ENCODE results near the gene CAPRIN1.
A peak's percentile ranks its signal among the peaks of the same experiment; 100 is the strongest.

The CAPRIN1 gene

DNA sequence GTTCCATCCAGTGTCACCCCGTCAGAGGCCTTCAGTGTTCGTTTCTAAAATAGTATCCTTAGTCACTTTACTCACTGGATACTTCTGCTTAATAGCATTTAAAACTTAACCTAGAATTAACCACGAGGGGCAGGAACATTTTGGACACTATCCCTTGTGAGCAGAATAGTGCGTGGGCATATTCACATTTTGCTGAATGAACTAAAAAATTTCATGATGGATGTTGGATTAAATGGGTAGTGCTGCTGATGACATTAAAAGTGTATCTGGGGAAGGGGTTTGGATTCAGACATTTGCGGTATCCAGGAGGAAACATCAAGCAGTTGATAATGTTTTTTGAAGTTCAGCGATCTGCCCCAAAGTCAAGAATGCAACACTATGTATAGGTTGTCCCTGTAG, 53.1 kb downstream of the CAPRIN1 start:
- TF ChIP-seq, protein P1, sequence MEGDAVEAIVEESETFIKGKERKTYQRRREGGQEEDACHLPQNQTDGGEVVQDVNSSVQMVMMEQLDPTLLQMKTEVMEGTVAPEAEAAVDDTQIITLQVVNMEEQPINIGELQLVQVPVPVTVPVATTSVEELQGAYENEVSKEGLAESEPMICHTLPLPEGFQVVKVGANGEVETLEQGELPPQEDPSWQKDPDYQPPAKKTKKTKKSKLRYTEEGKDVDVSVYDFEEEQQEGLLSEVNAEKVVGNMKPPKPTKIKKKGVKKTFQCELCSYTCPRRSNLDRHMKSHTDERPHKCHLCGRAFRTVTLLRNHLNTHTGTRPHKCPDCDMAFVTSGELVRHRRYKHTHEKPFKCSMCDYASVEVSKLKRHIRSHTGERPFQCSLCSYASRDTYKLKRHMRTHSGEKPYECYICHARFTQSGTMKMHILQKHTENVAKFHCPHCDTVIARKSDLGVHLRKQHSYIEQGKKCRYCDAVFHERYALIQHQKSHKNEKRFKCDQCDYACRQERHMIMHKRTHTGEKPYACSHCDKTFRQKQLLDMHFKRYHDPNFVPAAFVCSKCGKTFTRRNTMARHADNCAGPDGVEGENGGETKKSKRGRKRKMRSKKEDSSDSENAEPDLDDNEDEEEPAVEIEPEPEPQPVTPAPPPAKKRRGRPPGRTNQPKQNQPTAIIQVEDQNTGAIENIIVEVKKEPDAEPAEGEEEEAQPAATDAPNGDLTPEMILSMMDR (IDR thresholded peaks at IDR 0.05; ENCODE audit: poor library complexity, severe bottlenecking): no peak
- ATAC-seq (ENCODE audit: low read depth) (no peak), DNase-seq (ENCODE audit: low spot score) (no peak)
- no peaks in the 10 kb centered on the region for H3K9me3 ChIP-seq (ENCODE audit: severe bottlenecking)
- H3K27me3 ChIP-seq (ENCODE audit: insufficient read depth, poor library complexity, severe bottlenecking): no peaks in the 10 kb centered on the region
- peaks cover 47% of the 10 kb centered on the region for H3K36me3 ChIP-seq (ENCODE audit: low read depth)
- H3K27ac ChIP-seq (ENCODE audit: poor library complexity, severe bottlenecking): peak overlapping the region; percentile 68
- H3K4me3 ChIP-seq (ENCODE audit: severe bottlenecking): peak overlapping the region; percentile 69
- H3K4me1 ChIP-seq (ENCODE audit: insufficient read depth, poor library complexity, severe bottlenecking): peaks cover 12% of the 10 kb centered on the region

DNA sequence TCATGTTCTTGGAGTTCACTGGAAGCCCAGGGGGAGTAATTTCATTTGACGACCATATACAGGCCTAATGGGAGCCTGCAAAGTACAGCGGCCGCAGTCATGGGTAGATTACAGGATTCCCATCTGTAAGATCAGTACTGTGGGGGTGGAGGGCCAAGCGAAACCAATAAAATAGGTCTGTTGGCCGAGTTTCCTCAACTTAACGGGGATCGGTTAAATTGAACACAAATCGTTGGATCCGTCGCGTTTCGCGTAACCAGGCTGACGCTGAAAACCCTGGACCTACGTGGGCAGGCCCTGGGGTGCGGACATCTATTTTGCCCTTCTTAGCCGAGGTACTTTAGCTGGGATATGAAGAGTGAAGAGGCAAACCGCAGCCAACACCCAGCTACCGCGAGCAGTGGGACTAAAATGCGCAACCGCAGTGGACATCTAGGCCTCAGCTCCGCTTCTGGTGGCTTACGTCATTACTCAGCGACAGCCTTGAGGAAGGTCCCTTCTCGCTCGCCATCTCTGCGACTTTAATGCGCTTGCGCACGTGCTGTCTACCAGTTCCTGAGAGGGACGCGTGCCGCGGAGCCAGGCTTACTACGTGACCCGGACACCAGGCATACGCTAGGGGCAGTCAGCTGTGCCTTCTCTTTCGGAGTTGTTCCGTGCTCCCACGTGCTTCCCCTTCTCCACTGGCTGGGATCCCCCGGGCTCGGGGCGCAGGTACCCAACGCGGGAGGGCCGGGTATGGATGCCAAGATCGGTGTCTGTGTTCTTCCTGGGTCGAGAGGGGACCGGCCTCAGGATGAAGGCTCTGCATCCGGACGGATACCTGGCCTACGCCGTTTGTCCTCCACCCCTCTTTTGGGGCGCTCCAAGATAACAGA, 53.8 kb downstream of the CAPRIN1 start, which contains the start of gene NAT10:
NAT10 (plus strand) TSS at position 551 of the 878 bp plus-strand sequence. CDS start 2,597 bp downstream, outside the sequence.
- no peaks in the 10 kb centered on the region for H3K27me3 ChIP-seq (ENCODE audit: insufficient read depth, poor library complexity, severe bottlenecking)
- H3K9me3 ChIP-seq (ENCODE audit: severe bottlenecking): no peaks in the 10 kb centered on the region
- peak within 1 kb of the TSS; percentile 69 for H3K4me3 ChIP-seq (ENCODE audit: severe bottlenecking)
- DNase-seq (ENCODE audit: low spot score): peak; percentile 96
- peaks cover 47% of the 10 kb centered on the region for H3K36me3 ChIP-seq (ENCODE audit: low read depth)
- TF ChIP-seq, protein P1 (IDR thresholded peaks at IDR 0.05; ENCODE audit: poor library complexity, severe bottlenecking): no peak
- H3K27ac ChIP-seq (ENCODE audit: poor library complexity, severe bottlenecking): peak within 1 kb of the TSS; percentile 68
- H3K4me1 ChIP-seq (ENCODE audit: insufficient read depth, poor library complexity, severe bottlenecking): peaks cover 12% of the 10 kb centered on the region
- peak; percentile 83 for ATAC-seq (ENCODE audit: low read depth)

DNA sequence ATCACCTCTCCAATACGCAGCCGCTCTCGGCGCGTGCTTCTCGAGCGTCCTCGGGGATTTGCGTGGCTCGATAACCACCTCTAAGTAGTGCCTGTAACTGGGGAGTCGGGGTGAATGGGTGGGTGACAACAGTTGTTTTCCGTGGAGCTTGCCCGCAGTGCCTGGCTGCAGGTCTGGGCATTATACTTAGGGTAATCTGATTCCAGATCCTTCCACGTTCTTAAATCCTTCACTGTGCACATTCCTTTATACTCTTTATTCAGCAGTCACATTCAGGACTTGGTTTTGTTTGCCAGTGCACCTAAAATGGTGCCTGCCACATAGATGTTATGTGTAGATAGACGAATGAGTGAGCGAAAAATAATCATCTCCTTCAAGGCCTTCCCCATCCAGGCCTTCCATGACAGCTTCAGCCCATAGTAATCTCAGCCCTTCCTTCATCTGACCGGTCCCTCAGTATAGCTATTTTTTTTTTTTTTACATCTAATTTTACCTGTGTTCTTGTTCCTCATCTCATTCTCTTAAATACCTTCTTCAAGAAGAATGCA, 54.5 kb downstream of the CAPRIN1 start:
- Histone ChIP-seq H3K4me3 (ENCODE audit: severe bottlenecking) (peak overlapping the region; percentile 69), H3K27ac (ENCODE audit: poor library complexity, severe bottlenecking) (peak overlapping the region; percentile 68), H3K36me3 (ENCODE audit: low read depth) (peaks cover 47% of the 10 kb centered on the region), H3K4me1 (ENCODE audit: insufficient read depth, poor library complexity, severe bottlenecking) (peaks cover 12% of the 10 kb centered on the region), H3K9me3 (ENCODE audit: severe bottlenecking) (no peaks in the 10 kb centered on the region), H3K27me3 (ENCODE audit: insufficient read depth, poor library complexity, severe bottlenecking) (no peaks in the 10 kb centered on the region)
- TF ChIP-seq, protein P1 (IDR thresholded peaks at IDR 0.05; ENCODE audit: poor library complexity, severe bottlenecking): no peak
- no peak for DNase-seq (ENCODE audit: low spot score)
- peak; percentile 19 for ATAC-seq (ENCODE audit: low read depth)

DNA sequence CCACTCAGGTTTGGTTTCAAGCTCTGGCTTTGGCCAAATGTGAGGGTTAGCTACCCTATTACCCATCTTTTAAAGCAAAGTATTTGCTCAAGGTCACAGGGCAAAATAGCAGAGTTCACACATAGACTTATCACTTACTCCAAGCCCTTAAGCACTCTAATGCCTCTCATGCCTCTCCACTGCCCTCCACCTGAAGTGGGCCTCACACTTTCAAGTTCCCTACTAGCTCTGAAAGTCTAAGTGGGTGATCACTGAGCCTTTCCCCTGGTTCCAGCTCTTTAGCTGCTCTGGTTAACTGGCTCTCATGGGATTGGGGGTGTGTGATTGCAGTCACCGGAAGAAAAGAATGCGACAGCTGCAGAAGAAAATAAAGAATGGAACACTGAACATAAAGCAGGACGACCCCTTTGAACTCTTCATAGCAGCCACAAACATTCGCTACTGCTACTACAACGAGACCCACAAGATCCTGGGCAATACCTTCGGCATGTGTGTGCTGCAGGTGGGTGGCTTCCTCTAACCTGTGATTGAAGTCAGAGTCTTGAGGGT, 60.3 kb downstream of the CAPRIN1 start:
- DNase-seq (ENCODE audit: low spot score) (no peak), ATAC-seq (ENCODE audit: low read depth) (no peak)
- no peak overlapping the region for H3K4me3 ChIP-seq (ENCODE audit: severe bottlenecking)
- H3K27me3 ChIP-seq (ENCODE audit: insufficient read depth, poor library complexity, severe bottlenecking): no peaks in the 10 kb centered on the region
- TF ChIP-seq, protein P1 (IDR thresholded peaks at IDR 0.05; ENCODE audit: poor library complexity, severe bottlenecking): no peak
- H3K27ac ChIP-seq (ENCODE audit: poor library complexity, severe bottlenecking): no peak overlapping the region
- peaks cover 98% of the 10 kb centered on the region for H3K36me3 ChIP-seq (ENCODE audit: low read depth)
- H3K9me3 ChIP-seq (ENCODE audit: severe bottlenecking): no peaks in the 10 kb centered on the region
- peaks cover 7% of the 10 kb centered on the region for H3K4me1 ChIP-seq (ENCODE audit: insufficient read depth, poor library complexity, severe bottlenecking)

All from RWPE2 (cell line).